ENCODE measurements around the gene LHPP. TPM values are rescaled to one million over a fixed set of nuclear protein-coding genes. Genes with fewer than 3 reads are reported as not detected.

LHPP gene
- total and polyA plus RNA-seq, 8 donors: 12.2 to 26.8 (median 15.0) TPM

GRCh38 chr10:124470544-124471434, 9.2 kb downstream of the LHPP start:
- intact Hi-C loops (cut with DNase I): no loop called here
- no peaks in the 10 kb centered on the region for H3K36me3 ChIP-seq
- DNase-seq (no peak), ATAC-seq (no peak)
- no peaks in the 10 kb centered on the region for H3K9me3 ChIP-seq
- no peak overlapping the region for H3K27ac ChIP-seq
- H3K4me1 ChIP-seq: no peaks in the 10 kb centered on the region
- no peaks in the 10 kb centered on the region for H3K27me3 ChIP-seq
- TF ChIP-seq CTCF (IDR thresholded peaks at IDR 0.05): no peak
- H3K4me3 ChIP-seq: no peak overlapping the region

GRCh38 chr10:124472071-124472470, 10.4 kb downstream of the LHPP start:
- DNase-seq (no peak), ATAC-seq (no peak)
- H3K36me3 ChIP-seq: no peaks in the 10 kb centered on the region
- no peaks in the 10 kb centered on the region for H3K27me3 ChIP-seq
- H3K4me3 ChIP-seq: no peak overlapping the region
- H3K27ac ChIP-seq: no peak overlapping the region
- TF ChIP-seq CTCF (IDR thresholded peaks at IDR 0.05): no peak
- H3K9me3 ChIP-seq: no peaks in the 10 kb centered on the region
- intact Hi-C loops (cut with DNase I): no loop called here
- no peaks in the 10 kb centered on the region for H3K4me1 ChIP-seq

DNA sequence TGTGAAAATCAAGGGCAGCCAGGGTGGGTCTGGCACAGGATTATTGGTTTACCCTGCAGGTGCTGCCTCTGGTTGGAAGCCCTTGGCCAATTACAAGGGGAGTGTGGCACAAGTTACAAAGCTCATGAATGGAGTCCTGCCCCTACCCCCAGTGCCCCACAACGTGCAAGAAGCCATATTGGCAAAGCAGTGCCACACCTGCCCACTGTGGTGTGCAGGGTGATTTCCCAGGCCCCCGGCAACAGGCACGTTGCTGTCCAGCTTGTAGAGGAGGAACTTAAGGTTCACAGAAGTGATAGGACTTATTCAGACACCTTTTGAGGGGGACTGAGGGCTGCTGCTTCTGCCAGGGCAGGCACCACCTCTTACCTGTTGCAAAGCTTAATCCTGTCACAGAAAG, 11.4 kb downstream of the LHPP start:
- H3K4me1 ChIP-seq: no peaks in the 10 kb centered on the region

DNA sequence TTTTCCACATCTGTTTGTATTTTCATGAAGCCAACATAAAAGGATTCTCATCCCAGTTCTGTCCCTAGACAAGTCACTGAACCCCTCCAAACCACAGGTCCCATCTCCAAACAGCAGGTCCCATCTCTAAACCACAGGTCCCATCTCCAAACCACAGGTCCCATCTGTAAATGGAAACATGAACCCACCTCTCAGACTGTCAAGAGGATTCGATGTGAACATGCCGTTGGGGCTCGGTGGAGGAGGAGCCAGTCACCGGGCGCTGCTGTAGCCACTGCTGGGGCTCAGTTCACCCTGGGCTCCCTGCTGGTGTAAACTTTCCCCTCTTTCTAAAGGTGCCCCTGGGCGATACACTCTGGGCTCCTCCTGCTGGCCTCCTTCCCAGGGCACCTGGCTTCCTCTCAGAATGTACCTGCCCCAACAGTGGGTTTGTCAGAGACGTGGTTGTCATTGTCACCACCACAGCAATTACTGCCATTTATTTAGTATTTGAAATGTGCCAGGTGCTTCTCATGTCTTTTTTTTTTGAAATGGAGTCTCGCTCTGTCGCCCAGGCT, 13.0 kb downstream of the LHPP start:
- intact Hi-C loops (cut with DNase I): no loop called here
- H3K4me3 ChIP-seq: no peak overlapping the region
- no peaks in the 10 kb centered on the region for H3K27me3 ChIP-seq
- H3K4me1 ChIP-seq: no peaks in the 10 kb centered on the region
- no peaks in the 10 kb centered on the region for H3K9me3 ChIP-seq
- H3K27ac ChIP-seq: no peak overlapping the region
- no peak for TF ChIP-seq CTCF (IDR thresholded peaks at IDR 0.05)
- no peak for ATAC-seq
- H3K36me3 ChIP-seq: no peaks in the 10 kb centered on the region
- DNase-seq: no peak

More for the DNA sequence above, 11.4 kb downstream of the LHPP start:
- Histone ChIP-seq H3K36me3 (no peaks in the 10 kb centered on the region), H3K27me3 (no peaks in the 10 kb centered on the region), H3K9me3 (no peaks in the 10 kb centered on the region), H3K4me3 (no peak overlapping the region), H3K27ac (no peak overlapping the region)
- no peak for TF ChIP-seq CTCF (IDR thresholded peaks at IDR 0.05)
- no peak for DNase-seq
- intact Hi-C loops (cut with DNase I): no loop called here
- no peak for ATAC-seq

DNA sequence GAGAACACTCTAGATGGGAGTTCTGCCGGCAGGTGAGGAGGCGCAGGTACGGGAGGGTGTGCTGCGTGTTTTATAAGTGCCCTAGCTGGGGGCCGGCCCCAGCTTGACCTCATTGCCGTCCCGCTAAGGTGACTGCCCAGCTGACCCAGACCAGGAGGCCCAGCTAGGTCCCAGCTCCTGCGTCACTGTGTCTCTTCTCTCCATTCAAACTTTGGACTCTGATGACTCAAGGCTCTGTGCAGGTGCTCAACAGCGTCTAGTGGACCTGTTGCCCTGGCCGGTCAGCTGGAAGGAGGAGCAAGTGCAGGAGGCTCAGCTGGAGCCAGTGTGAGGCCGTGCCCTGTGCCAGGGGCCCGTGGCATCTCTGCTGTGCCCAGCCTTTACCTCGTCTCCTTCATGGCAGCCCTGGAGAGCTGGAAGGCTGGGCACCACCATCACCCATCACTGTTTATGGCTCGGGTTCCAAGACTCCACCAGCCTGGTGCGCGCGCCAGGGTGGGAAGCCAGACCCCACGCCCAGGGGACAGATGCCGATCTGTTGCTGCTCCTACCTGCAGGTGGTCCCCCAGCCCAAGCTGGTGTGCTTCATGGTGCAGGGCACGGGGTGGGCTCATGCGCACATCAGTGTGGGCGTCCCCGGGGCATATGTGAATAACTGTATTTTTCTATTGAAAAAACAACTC, 14.6 kb downstream of the LHPP start:
- TF ChIP-seq CTCF (IDR thresholded peaks at IDR 0.05): no peak
- H3K36me3 ChIP-seq: no peaks in the 10 kb centered on the region
- ATAC-seq (peak; percentile 47), DNase-seq (no peak)
- H3K27ac ChIP-seq: no peak overlapping the region
- intact Hi-C loops (cut with DNase I): no loop called here
- no peak overlapping the region for H3K4me3 ChIP-seq
- H3K4me1 ChIP-seq: no peaks in the 10 kb centered on the region
- no peaks in the 10 kb centered on the region for H3K27me3 ChIP-seq
- H3K9me3 ChIP-seq: no peaks in the 10 kb centered on the region

Measured in left lung (tissue), 10 donors.